HEK293T (cell line): ENCODE data around the gene AAK1.

Experiments used
- ARNT ChIP-seq: fragments of 450-650 bp; IDR thresholded peaks from 2 replicates; pipeline ENCODE4 v1.6.1; 2017; ENCODE audit warnings: mild to moderate bottlenecking
- BHLHE40 ChIP-seq: fragments of 450-650 bp; IDR thresholded peaks from 2 replicates; pipeline ENCODE4 v1.6.1; 2016; ENCODE audit warnings: mild to moderate bottlenecking, moderate library complexity, borderline replicate concordance
- CTBP1 ChIP-seq: fragments of 450-650 bp; IDR thresholded peaks from 2 replicates; pipeline ENCODE4 v1.6.1; 2016; ENCODE audit warnings: borderline replicate concordance
- ELF4 ChIP-seq: fragments of 450-650 bp; IDR thresholded peaks from 2 replicates; pipeline ENCODE4 v1.6.1; 2017; ENCODE audit warnings: antibody characterized with exemption
- FOXA1 ChIP-seq: fragments of 450-650 bp; IDR thresholded peaks from 2 replicates; pipeline ENCODE4 v1.6.1; 2016; ENCODE audit warnings: mild to moderate bottlenecking
- FOXM1 ChIP-seq: fragments of 450-650 bp; IDR thresholded peaks from 2 replicates; pipeline ENCODE4 v1.6.1; 2017; ENCODE audit warnings: mild to moderate bottlenecking, borderline replicate concordance
- LEF1 ChIP-seq: fragments of 450-650 bp; IDR thresholded peaks from 2 replicates; pipeline ENCODE4 v1.6.1; 2017; ENCODE audit warnings: mild to moderate bottlenecking, borderline replicate concordance
- NFRKB ChIP-seq: fragments of 450-650 bp; IDR thresholded peaks from 2 replicates; pipeline ENCODE4 v1.6.1; 2016; ENCODE audit warnings: mild to moderate bottlenecking, moderate library complexity
- PKNOX1 ChIP-seq: fragments of 450-650 bp; IDR thresholded peaks from 2 replicates; pipeline ENCODE4 v1.6.1; 2016
- SUZ12 ChIP-seq: fragments of 450-650 bp; IDR thresholded peaks from 2 replicates; pipeline ENCODE4 v1.6.1; 2016; ENCODE audit warnings: mild to moderate bottlenecking
- ZNF384 ChIP-seq: fragments of 450-650 bp; IDR thresholded peaks from 2 replicates; pipeline ENCODE4 v1.6.1; 2016

- no peak for TF ChIP-seq ELF4
- no peak for TF ChIP-seq SUZ12
- TF ChIP-seq FOXM1: no peak
- no peak for TF ChIP-seq BHLHE40
- TF ChIP-seq ZNF384: no peak
- no peak for TF ChIP-seq FOXA1
- no peak for TF ChIP-seq LEF1
- no peak for TF ChIP-seq CTBP1
- TF ChIP-seq PKNOX1: no peak
- no peak for TF ChIP-seq NFRKB
- TF ChIP-seq ARNT: no peak
These were observed 192.7 kb downstream of the AAK1 start for GRCh38 chr2:69450735-69451416.
